SK-N-SH (cell line): ENCODE measurements around the gene BAD. TPM values are rescaled to one million over a fixed set of nuclear protein-coding genes. Genes with fewer than 3 reads are reported as not detected.

Source experiments
- CTCF ChIA-PET: fragments of 300-600, 350-600 bp; formaldehyde crosslinking; extraction: SDS; loops from one replicate; lab custom pipeline; 2021; lab: Yijun Ruan, JAX
- POLR2A ChIA-PET: fragments of 350-600 bp; sonication (Branson Sonifier 250); formaldehyde crosslinking; extraction: SDS; loops from one replicate; lab custom pipeline; 2020; ENCODE audit warnings: antibody characterized with exemption, inconsistent platforms; lab: Yijun Ruan, JAX
- DNase-seq: peaks from one replicate; pipeline ENCODE4 v3.0.0; 2012
- H2AFZ ChIP-seq: fragments of 200-600 bp; sonication (generic); 2 replicates; pipeline ENCODE4 v1.8.1; 2016; ENCODE audit warnings: antibody characterized with exemption, mild to moderate bottlenecking, low read depth
- H3F3A ChIP-seq: fragments of 200-600 bp; sonication (generic); replicated peaks from 2 replicates; pipeline ENCODE3; 2016; ENCODE audit warnings: antibody characterized with exemption, mild to moderate bottlenecking; ENCODE audit not compliant: insufficient read depth
- H3K27ac ChIP-seq, 2 experiments: fragments of 200-500 bp in 1 of 2; fragments of 200-600 bp in 1 of 2; sonication (Bioruptor generic) in 1 of 2; sonication (generic), shearing (Covaris generic) in 1 of 2; 2 replicates each; pipeline versions ENCODE4 v1.5.1 to v1.6.1; 2014 to 2016; ENCODE audit warnings: low read depth in 2 of 2, inconsistent platforms in 1 of 2, low read length in 1 of 2, mild to moderate bottlenecking in 1 of 2, mixed read lengths in 1 of 2
- H3K27me3 ChIP-seq: fragments of 200-600 bp; sonication (generic), shearing (Covaris generic); 2 replicates; pipeline ENCODE4 v1.6.1; 2016; ENCODE audit warnings: mixed run types; ENCODE audit not compliant: insufficient read depth
- H3K36me3 ChIP-seq, 2 experiments: fragments of 200-500 bp in 1 of 2; fragments of 200-600 bp in 1 of 2; sonication (Bioruptor generic) in 1 of 2; sonication (generic) in 1 of 2; replicated peaks in 1 of 2; 2 replicates each; pipeline versions ENCODE3 to v1.5.1; 2014 to 2016; ENCODE audit warnings: low read length in 1 of 2, mild to moderate bottlenecking in 1 of 2; ENCODE audit not compliant: insufficient read depth in 2 of 2, control insufficient read depth in 1 of 2
- H3K4me1 ChIP-seq, 2 experiments: fragments of 200-500 bp in 1 of 2; fragments of 200-600 bp in 1 of 2; sonication (Bioruptor generic) in 1 of 2; sonication (generic), shearing (Covaris generic) in 1 of 2; 2 replicates each; pipeline versions ENCODE4 v1.5.1 to v1.6.1; 2014 to 2016; ENCODE audit warnings: low read depth in 1 of 2, low read length in 1 of 2, mixed run types in 1 of 2; ENCODE audit not compliant: insufficient read depth in 2 of 2, control insufficient read depth in 1 of 2
- H3K4me2 ChIP-seq: fragments of 200-600 bp; sonication (generic), shearing (Covaris generic); 2 replicates; pipeline ENCODE4 v1.6.1; 2017; ENCODE audit warnings: mixed run types
- H3K4me3 ChIP-seq, 2 experiments: fragments of 200-500 bp in 1 of 2; fragments of 200-600 bp in 1 of 2; sonication (Bioruptor generic) in 1 of 2; sonication (generic), shearing (Covaris generic) in 1 of 2; 2 replicates each; pipeline versions ENCODE4 v1.5.1 to v1.8.1; 2014 to 2016; ENCODE audit warnings: low read depth in 2 of 2, inconsistent platforms in 1 of 2, low read length in 1 of 2, mild to moderate bottlenecking in 1 of 2, mixed read lengths in 1 of 2, moderate library complexity in 1 of 2
- H3K79me2 ChIP-seq: fragments of 200-600 bp; sonication (generic); 2 replicates; pipeline ENCODE4 v1.8.1; 2017; ENCODE audit warnings: mild to moderate bottlenecking; ENCODE audit not compliant: insufficient read depth
- H3K9ac ChIP-seq: fragments of 200-600 bp; sonication (generic); 2 replicates; pipeline ENCODE4 v1.6.1; 2017; ENCODE audit warnings: mixed run types
- H3K9me2 ChIP-seq: fragments of 200-600 bp; sonication (generic); 2 replicates; pipeline ENCODE4 v1.6.1; 2017; ENCODE audit warnings: mixed run types
- H3K9me3 ChIP-seq: fragments of 200-600 bp; sonication (generic); 2 replicates; pipeline ENCODE4 v1.6.1; 2017; ENCODE audit warnings: mixed run types, mild to moderate bottlenecking, moderate library complexity
- H4K20me1 ChIP-seq: fragments of 200-600 bp; sonication (generic); 2 replicates; pipeline ENCODE4 v1.6.1; 2017; ENCODE audit warnings: mild to moderate bottlenecking, mixed run types; ENCODE audit not compliant: insufficient read depth
- FOSL2 ChIP-seq: IDR thresholded peaks from 2 replicates; pipeline ENCODE4 v1.4.0; 2012; ENCODE audit warnings: low read depth, mild to moderate bottlenecking, moderate library complexity, borderline replicate concordance
- GABPA ChIP-seq: IDR thresholded peaks from 2 replicates; pipeline ENCODE4 v1.4.0; 2012; ENCODE audit warnings: low read depth, mild to moderate bottlenecking
- JUND ChIP-seq: IDR thresholded peaks from 2 replicates; pipeline ENCODE4 v1.4.0; 2012
- RCOR1 ChIP-seq: fragments of 150-350 bp; IDR thresholded peaks from 2 replicates; pipeline ENCODE4 v1.6.1; 2017; ENCODE audit warnings: antibody characterized with exemption, low read length
- SIN3A ChIP-seq: IDR thresholded peaks from 2 replicates; pipeline ENCODE4 v1.6.1; 2012; ENCODE audit warnings: low read depth, mild to moderate bottlenecking, low read length, moderate library complexity, borderline replicate concordance
- YY1 ChIP-seq: IDR thresholded peaks from 2 replicates; pipeline ENCODE4 v1.4.0; 2012; ENCODE audit warnings: low read depth, mild to moderate bottlenecking
- WGBS: methylation state at CpG from one replicate; pipeline ENCODE4 v1.1.6; 2017; ENCODE audit warnings: low lambda C conversion rate; 5-methylcytosine and 5-hydroxymethylcytosine counted together
- polyA plus RNA-seq, 3 experiments: library from polyadenylated mRNA; depleted of rRNA; stranded (reverse); fragments of >200 nt; gene quantifications; 2 replicates each; pipeline ENCODE4 v1.2.3, GENCODE V29; 2012
- TF ChIP-seq, protein P1 (sequence below): fragments of 200-600 bp; sonication (generic); IDR thresholded peaks from 2 replicates; pipeline ENCODE4 v1.6.1; 2017; ENCODE audit warnings: antibody characterized with exemption, mild to moderate bottlenecking, moderate library complexity
- TF ChIP-seq, protein P2 (sequence below): fragments of 150-350 bp; IDR thresholded peaks from 2 replicates; pipeline ENCODE4 v1.6.1; 2016; ENCODE audit warnings: mild to moderate bottlenecking, low read depth, low read length
- TF ChIP-seq, protein P3 (sequence below): fragments of 150-350 bp; IDR thresholded peaks from 2 replicates; pipeline ENCODE4 v1.6.1; 2017; ENCODE audit warnings: antibody characterized with exemption, low read length, low read depth, borderline replicate concordance

The BAD gene
- polyA plus RNA-seq, 1 of the 3 experiments (the other 2 are of a cell fraction) = 80.9 TPM

DNA sequence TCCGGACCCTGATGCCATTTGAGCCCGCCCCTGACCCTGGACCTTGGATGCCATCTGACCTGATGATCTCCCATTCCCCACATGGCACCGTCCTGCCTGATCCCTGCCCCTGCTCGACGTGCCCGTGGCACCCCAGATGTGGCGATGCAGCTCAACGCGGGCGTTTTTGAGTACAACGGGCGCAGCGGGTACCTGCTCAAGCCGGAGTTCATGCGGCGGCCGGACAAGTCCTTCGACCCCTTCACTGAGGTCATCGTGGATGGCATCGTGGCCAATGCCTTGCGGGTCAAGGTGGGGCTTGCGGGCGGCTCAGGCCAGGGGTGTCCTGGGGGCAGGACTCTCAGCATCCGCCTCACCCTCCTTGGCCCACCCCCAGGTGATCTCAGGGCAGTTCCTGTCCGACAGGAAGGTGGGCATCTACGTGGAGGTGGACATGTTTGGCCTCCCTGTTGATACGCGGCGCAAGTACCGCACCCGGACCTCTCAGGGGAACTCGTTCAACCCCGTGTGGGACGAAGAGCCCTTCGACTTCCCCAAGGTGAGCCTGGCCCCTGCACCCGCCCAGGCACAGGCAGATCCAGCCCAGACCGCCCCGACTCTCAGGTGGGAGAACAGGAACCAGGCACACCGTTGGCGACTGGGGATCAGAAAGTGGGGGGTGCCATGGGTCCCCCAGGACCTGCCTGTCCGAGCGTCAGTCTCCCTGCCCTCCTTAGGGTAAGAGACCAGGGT is 22.0 kb downstream of the BAD start (continued):
- TF ChIP-seq, protein P1, sequence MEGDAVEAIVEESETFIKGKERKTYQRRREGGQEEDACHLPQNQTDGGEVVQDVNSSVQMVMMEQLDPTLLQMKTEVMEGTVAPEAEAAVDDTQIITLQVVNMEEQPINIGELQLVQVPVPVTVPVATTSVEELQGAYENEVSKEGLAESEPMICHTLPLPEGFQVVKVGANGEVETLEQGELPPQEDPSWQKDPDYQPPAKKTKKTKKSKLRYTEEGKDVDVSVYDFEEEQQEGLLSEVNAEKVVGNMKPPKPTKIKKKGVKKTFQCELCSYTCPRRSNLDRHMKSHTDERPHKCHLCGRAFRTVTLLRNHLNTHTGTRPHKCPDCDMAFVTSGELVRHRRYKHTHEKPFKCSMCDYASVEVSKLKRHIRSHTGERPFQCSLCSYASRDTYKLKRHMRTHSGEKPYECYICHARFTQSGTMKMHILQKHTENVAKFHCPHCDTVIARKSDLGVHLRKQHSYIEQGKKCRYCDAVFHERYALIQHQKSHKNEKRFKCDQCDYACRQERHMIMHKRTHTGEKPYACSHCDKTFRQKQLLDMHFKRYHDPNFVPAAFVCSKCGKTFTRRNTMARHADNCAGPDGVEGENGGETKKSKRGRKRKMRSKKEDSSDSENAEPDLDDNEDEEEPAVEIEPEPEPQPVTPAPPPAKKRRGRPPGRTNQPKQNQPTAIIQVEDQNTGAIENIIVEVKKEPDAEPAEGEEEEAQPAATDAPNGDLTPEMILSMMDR = no peak
- TF ChIP-seq, protein P2, sequence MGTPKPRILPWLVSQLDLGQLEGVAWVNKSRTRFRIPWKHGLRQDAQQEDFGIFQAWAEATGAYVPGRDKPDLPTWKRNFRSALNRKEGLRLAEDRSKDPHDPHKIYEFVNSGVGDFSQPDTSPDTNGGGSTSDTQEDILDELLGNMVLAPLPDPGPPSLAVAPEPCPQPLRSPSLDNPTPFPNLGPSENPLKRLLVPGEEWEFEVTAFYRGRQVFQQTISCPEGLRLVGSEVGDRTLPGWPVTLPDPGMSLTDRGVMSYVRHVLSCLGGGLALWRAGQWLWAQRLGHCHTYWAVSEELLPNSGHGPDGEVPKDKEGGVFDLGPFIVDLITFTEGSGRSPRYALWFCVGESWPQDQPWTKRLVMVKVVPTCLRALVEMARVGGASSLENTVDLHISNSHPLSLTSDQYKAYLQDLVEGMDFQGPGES = no peak

DNA sequence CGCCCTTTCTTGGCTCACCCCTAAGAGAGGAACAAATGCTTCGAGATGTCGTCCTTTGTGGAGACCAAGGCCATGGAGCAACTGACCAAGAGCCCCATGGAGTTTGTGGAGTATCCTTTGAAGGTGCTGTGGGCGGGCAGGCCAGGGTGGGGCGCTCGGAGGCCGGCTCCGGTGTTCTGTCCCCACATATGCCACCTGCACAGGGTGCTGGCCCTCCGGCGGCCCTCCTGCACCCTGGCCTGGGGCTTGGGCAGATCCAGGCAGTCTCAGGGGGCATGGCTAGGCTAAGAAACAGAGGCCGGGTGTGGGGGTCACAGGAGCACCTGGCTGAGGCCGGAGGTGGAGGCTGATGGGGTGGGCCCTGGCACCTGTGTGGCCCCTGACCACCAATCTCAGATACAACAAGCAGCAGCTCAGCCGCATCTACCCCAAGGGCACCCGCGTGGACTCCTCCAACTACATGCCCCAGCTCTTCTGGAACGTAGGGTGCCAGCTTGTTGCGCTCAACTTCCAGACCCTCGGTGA is 22.8 kb downstream of the BAD start:
- ChIA-PET POLR2A (interaction anchor here (1.2 to 1.3 kb wide), 2 partner anchors 9 to 15 kb away, joined by 3 read pairs; no protein-coding TSS in a partner anchor), CTCF (interaction anchor here (5.7 kb wide), 1 partner anchor 11 kb away, joined by 119 read pairs; the partner anchor contains the start of gene PLCB3)
- H2AFZ ChIP-seq = no peak overlapping the region
- no peaks in the 10 kb centered on the region for H3F3A ChIP-seq
- H3K27me3 ChIP-seq = no peaks in the 10 kb centered on the region
- H3K4me2 ChIP-seq = no peak overlapping the region
- H3K9ac ChIP-seq = no peak overlapping the region
- H3K27ac ChIP-seq = no peak overlapping the region
- peaks cover 24 to 35% of the 10 kb centered on the region in 2 experiments for H3K36me3 ChIP-seq
- no peaks in the 10 kb centered on the region for H4K20me1 ChIP-seq
- WGBS = 95% methylated on average over 15 of the region's 18 CpGs
- no peak overlapping the region for H3K4me3 ChIP-seq
- H3K79me2 ChIP-seq = no peaks in the 10 kb centered on the region; the same call in none of the 2 replicates
- H3K9me2 ChIP-seq = no peaks in the 10 kb centered on the region
- peaks cover 0 to 37% of the 10 kb centered on the region in 2 experiments; a peak in 2 of 4 replicates for H3K4me1 ChIP-seq
- no peak for DNase-seq
- no peak for TF ChIP-seq GABPA
- TF ChIP-seq JUND = no peak
- no peak for TF ChIP-seq SIN3A
- no peak for TF ChIP-seq FOSL2
- TF ChIP-seq, protein P3, sequence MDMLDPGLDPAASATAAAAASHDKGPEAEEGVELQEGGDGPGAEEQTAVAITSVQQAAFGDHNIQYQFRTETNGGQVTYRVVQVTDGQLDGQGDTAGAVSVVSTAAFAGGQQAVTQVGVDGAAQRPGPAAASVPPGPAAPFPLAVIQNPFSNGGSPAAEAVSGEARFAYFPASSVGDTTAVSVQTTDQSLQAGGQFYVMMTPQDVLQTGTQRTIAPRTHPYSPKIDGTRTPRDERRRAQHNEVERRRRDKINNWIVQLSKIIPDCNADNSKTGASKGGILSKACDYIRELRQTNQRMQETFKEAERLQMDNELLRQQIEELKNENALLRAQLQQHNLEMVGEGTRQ = no peak
- no peak for TF ChIP-seq RCOR1
- TF ChIP-seq, protein P1 = no peak
- no peak for TF ChIP-seq YY1
- TF ChIP-seq, all 33 proteins: peak for 0
- no peaks in the 10 kb centered on the region for H3K9me3 ChIP-seq
